NCI-H2227 (cell line): ENCODE measurements around the gene ZNF580.

ENCODE experiments used
- DNase-seq: peaks from one replicate; lab custom pipeline; 2025; ENCODE audit not compliant: unreplicated experiment; lab: John Stamatoyannopoulos, UW

ZNF580 gene

GRCh38 chr19:55605637-55606470, 34.9 kb upstream of the ZNF580 start, which contains the start of gene ZNF865:
ZNF865 (plus strand) TSS chr19:55605647; CDS start chr19:55613619, 7,972 bp downstream.
- DNase-seq, result peak; percentile 94

- DNase-seq, result no peak
Measured at GRCh38 chr19:55606471-55606787, 34.4 kb upstream of the ZNF580 start.

GRCh38 chr19:55606817-55607216, 34.0 kb upstream of the ZNF580 start:
- DNase-seq, result no peak

GRCh38 chr19:55609326-55609725, 31.5 kb upstream of the ZNF580 start:
- DNase-seq, result no peak

- no peak for DNase-seq
Measured at GRCh38 chr19:55611300-55611982, 29.4 kb upstream of the ZNF580 start.

- no peak for DNase-seq
Measured at GRCh38 chr19:55611983-55612645, 28.7 kb upstream of the ZNF580 start.

GRCh38 chr19:55613396-55613795, 27.4 kb upstream of the ZNF580 start:
- DNase-seq, result no peak

- DNase-seq, result no peak
Measured at GRCh38 chr19:55613930-55614710, 26.7 kb upstream of the ZNF580 start.

GRCh38 chr19:55614711-55615542, 25.9 kb upstream of the ZNF580 start:
- DNase-seq, result no peak

- no peak for DNase-seq
Measured at GRCh38 chr19:55615543-55616394, 25.0 kb upstream of the ZNF580 start.

GRCh38 chr19:55616395-55616875, 24.4 kb upstream of the ZNF580 start:
- DNase-seq, result no peak

GRCh38 chr19:55617426-55617825, 23.4 kb upstream of the ZNF580 start:
- no peak for DNase-seq

GRCh38 chr19:55618426-55618825, 22.4 kb upstream of the ZNF580 start:
- DNase-seq, result no peak

GRCh38 chr19:55619286-55619685, 21.5 kb upstream of the ZNF580 start:
- DNase-seq, result no peak

GRCh38 chr19:55620410-55621204, 20.2 kb upstream of the ZNF580 start:
- no peak for DNase-seq

GRCh38 chr19:55621205-55621672, 19.6 kb upstream of the ZNF580 start:
- no peak for DNase-seq

GRCh38 chr19:55621673-55622231, 19.1 kb upstream of the ZNF580 start:
- DNase-seq, result no peak
